HG02571 (cell line): ENCODE data around the gene KLHDC7B.

Experiments used
- ATAC-seq: cut with Tn5 transposase; IDR thresholded peaks from one replicate; pipeline ENCODE4 v1.9.1; 2021; ENCODE audit warnings: mild to moderate bottlenecking, moderate library complexity; ENCODE audit not compliant: unreplicated experiment

KLHDC7B gene

DNA sequence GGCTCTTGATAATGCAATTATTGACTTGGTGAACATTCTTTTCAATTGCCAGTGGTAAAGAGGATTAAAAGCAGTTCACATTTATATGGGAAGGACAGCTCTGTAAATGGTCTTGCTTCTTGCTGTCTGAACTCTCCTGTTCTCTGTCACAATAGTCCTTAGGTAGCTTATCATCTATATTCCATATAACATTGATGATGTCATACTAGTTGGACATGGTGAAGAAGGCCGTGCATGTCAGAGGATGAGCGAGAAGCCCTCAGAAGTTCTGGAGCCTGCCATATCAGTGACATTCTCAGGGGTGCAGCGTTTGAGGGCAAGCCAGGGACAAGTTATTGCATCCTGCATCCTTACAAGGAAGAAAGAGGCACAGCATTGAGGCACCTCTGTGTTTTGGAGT, 39.5 kb downstream of the KLHDC7B start:
- no peak for ATAC-seq

DNA sequence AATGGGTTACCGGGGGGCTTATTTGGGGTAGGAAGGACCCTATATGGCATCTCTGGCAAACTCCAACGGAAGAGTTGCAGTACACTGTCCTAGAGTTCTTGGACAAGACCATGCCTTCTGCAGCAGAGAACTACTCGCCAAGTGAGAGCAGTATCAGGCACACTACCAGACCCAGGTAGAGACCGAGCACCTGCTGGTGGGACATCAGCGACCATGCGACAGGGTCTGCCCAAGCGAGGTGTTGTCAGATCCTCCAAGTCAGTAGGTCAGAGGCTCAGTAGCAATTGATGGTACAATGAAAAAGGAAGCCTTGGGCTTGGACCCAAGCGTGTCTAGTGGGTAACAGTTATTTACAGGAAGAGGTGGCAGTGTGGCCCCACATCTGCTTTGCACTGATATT, 40.1 kb downstream of the KLHDC7B start:
- ATAC-seq: no peak

DNA sequence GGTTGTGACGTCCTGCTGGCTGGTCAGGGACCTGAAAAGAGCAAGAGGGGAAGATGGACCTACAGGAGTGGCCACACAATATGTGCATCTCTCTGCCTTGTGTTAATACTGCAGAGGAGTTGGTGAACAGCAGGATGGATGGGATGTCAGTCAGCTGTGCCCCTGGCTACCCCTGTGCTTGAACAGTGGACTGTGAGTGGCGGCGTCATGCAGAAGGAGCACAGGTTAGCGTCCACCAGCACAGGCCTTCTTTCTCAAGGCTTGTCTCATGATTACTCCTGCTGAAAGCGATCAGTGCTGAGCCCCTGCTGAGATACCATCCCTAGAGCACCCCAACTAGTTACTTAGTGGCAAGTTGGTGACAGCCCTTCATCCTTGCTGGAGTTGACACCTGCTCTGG, 40.7 kb downstream of the KLHDC7B start:
- ATAC-seq: no peak

DNA sequence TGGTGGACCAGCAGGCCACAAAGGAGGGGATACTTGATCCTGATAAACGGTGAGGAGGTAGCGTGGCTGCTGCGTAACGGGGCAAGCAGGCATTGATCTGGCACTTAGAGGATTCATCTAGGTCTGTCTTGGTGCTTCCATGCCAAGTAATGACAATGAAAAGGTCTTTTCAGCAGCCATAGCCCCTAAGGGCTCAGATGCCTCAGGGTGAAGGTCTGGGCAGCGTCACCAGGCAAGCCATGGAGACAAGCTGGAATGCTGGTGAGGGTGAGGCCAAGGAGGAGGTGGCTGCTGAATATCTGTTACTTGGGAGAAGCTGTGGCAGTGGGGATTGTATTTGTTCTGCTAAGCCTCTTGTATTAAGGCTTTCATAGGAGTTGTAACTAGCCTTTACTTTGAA, 41.7 kb downstream of the KLHDC7B start:
- no peak for ATAC-seq

DNA sequence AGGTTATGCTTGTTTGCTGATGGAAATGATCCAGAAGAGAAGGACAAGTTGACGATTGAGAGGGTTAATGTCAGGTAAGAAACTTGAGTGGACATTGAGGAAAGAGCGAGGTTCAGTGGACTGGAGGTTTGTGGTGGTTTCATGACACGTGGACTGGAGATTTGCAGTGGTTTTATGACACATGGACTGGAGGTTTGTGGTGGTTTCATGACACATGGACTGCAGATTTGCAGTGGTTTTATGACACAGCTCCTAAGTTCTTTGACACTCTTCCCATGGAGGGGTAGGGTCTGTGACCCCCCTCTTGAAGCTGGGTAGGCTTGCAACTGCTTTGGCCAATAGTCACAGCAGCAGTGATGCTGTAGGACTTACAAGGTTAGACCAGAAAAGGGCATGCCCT, 49.5 kb downstream of the KLHDC7B start:
- no peak for ATAC-seq

DNA sequence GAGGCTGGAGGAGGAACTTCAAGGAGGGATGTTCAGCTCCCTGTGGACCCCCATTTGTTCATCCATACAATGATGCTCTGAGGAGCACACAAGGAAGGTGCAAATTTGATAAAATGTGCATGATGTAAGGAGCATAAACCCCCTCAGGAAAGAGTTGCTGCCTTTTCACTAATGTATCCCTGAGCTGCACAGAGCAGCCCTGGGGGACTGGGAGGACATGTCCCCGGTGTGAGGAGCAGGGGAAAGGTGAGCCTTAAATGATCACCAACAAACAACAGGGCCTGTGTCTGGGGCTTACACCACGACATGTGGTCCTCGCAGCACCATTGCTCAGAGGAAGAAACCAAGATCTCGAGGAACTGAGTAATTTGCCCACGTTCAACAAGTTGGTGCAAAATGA, 51.4 kb downstream of the KLHDC7B start:
- no peak for ATAC-seq

DNA sequence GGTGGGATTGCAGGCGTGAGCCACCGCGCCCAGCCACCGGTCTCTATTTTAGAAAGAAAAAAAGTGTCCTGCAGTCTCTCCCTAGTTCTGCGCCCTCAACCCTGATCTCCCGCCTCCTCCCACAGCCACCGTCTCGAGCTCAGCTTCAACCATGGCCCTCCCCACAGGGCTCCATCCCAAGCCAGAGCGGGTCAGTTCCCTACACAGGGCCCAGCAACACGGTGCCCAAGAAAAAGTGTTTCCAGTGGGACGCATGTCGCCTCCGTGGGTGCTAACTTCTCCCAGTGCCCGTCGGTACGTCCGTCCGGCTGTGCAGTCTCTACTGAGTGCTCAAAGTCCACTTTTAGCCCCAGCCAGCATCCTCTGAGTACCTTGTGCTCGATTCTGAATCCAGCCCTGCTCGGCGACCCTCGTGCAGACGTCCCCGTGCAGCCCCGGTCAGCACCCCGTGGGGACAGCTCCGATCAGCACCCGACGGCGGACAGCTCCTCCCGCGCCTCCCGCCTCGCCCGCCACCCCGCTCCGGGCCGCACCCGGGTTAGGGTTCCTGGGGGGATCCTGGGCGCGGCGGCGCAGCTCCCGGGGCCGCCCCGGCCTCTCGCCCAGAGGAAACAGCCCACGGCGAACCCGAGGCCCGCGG, 54.2 kb downstream of the KLHDC7B start:
- no peak for ATAC-seq

DNA sequence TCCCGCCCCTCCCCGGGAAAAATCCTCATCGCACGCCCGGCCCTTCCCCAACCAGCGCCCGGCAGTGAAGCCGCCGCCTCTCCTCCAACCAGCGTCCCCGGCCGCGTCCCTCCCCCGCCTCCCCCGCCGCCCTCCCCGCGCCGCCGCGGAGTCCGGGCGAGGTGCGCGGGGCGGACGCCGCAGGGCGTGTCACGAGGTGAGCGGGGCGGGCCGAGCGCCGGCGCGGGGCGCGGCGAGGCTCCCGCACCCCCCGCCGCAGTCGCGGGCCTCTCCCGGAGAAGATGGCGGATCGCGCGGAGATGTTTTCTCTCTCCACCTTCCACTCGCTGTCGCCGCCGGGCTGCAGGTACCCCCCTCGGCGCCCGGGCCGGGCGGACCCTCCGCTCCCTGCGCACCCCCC, 54.8 kb downstream of the KLHDC7B start, which contains the start of gene MAPK8IP2:
MAPK8IP2 (plus strand) TSS at position 256 of the 400 bp plus-strand sequence; CDS start at position 282, 26 bp downstream.
- ATAC-seq: no peak
